GM18868 (cell line): Measurements from ENCODE around the gene CORO1C.

Experiments
- ATAC-seq: cut with Tn5 transposase; IDR thresholded peaks from one replicate; pipeline ENCODE4 v1.9.1; 2021; ENCODE audit warnings: mild to moderate bottlenecking, moderate library complexity; ENCODE audit not compliant: unreplicated experiment

The CORO1C gene

DNA sequence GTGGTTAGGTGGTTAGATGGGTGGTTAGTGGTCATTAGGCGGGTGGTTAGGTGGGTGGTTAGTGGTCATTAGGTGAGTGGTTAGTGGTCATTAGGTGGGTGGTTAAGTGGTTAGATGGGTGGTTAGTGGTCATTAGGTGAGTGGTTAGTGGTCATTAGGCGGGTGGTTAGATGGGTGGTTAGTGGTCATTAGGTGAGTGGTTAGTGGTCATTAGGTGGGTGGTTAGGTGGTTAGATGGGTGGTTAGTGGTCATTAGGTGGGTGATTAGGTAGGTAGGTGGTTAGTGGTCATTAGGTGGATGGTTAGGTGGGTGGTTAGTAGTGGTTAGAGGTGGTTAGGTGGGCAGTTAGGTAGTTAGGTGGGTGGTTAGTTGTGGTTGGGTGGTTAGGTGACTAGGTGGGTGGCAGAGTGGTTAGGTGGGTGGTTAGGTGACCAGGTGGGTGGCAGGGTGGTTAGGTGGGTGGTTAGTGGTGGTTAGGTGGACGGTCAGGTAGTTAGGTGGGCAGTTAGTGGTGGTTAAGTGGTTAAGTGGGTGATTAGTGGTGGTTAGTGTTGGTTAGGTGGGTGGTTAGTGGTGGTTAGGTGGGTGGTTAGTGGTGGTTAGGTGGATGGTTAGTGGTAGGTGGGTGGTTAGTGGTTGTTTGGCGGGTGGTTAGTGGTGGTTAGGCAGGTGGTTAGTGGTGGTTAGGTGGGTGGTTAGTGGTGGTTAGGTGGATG, 125.5 kb downstream of the CORO1C start:
- ATAC-seq = no peak

DNA sequence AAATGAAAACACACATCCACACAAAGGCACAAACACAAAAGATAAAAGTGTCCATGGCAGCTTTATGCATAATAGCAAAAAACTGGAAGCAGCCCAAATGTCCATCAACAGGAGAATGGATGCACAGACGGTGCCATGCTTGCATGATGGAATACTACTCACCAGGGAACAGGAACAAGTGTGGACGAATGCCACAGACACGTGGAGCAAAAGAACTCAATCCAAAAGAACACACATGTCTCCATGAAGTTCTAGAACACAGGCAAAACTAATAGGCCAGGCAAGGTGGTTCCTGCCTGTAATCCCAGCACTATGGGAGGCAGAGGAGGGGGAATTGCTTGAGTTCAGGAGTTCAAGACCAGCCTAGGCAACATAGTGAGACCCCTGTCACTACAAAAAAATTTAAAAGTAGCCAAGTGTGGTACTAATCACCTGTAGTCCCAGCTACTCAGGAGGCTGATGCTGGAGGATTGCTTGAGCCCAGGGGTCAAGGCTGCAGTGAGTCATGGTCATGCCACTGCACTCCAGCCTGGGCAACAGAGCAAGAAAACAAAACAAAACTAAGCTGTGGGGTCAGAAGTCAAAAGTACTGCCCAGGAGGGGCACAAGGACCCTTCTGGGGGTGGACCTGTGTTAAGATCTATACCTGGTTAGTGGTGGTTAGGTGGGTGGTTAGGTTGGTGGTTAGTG, 126.2 kb downstream of the CORO1C start:
- ATAC-seq = no peak

GRCh38 chr12:108604208-108604941, 126.9 kb downstream of the CORO1C start:
- ATAC-seq = no peak

GRCh38 chr12:108603743-108604142, 127.6 kb downstream of the CORO1C start:
- no peak for ATAC-seq

GRCh38 chr12:108602976-108603704, 128.2 kb downstream of the CORO1C start:
- no peak for ATAC-seq

DNA sequence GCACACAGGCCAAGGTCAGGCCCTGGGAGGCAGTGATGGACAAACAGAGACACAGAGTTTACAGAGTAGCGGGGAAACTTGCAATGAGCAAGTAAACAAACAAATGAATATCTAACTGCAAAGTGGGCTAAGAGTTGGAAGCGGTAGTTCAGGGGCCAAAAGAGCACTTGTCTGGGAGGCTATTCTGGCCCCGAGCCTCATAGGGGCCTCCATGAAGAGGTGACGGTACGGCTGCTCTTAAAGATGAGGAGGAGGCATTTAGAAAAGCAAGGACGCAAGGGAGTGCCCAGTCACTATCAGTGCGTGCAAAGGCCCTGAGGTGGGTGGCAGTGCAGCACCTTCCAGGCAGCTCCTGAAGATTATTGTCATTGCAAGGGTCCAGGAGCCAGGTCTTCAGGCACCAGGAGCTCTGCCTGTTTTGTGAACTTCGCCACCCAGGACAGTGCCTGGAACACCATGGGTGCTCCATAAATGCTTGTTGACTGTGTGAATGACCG, 129.1 kb downstream of the CORO1C start:
- ATAC-seq = no peak

DNA sequence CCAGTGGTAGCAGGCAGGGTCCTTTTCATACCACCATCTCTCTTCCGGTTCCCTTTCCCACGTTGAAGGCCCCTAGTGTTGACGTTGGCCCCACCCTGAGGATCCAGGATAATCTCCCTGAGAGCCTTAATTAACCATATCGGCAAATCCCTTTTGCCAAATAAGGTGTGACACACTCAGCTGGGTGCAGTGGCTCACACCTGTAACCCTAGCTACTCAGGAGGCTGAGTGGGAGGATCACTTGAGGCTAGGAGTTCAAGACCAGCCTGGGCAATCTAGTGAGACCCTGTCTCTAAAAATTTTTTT, 130.7 kb downstream of the CORO1C start:
- ATAC-seq = no peak

DNA sequence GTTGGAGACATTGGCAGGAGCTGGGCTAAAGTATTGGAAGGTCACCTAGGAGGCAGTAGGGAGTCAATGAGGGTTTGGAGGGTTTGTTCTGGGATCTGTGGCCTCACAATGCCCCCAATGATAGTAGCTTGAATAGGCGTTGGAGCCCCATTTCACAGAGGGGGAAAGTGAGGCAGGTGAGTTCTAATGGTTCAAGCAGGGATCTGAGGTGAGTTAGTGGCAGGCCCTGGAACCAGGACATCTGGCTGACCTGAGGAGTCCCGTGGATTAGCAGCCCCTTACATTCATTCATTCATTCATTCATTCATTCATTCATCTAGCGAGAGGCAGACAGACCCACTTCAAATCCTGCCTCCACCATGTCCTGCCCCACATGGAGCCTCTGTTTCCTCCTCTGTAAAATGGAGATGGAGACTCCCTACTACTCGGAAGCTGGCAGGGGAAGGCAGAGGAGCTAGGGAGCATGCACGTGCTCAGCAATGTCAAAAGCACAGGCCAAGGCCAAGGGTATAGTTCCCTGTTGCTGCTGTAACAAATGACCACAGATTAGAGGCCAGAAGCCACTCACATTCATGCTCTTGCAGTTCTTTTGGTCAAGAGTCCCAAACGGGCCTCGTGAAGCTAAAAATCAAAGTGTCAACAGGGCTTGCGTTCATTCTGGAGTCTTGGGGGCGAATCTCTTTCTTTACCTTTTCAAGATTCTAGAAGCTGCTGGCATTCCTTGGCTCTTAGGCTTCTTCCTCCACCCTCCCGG, 131.2 kb downstream of the CORO1C start:
- no peak for ATAC-seq

DNA sequence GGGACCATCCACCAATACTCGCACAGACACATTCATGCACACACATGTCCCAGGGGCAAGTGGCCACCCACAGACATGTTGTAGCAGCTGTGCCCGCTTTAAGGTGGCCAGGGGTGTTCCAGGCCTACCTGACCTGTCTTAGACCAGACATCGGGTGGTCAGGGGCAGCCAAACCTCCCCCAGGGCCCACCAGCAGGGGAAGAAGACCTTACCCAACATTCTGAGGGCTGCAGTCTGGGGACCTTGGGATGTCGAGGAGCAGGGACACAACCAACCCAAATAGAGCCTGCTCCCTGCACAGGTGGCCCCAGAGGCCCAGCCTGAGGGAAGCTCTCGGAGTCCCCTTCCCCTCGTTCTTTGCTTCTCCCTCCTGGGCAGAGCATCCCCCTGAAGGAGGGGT, 131.8 kb downstream of the CORO1C start:
- no peak for ATAC-seq

DNA sequence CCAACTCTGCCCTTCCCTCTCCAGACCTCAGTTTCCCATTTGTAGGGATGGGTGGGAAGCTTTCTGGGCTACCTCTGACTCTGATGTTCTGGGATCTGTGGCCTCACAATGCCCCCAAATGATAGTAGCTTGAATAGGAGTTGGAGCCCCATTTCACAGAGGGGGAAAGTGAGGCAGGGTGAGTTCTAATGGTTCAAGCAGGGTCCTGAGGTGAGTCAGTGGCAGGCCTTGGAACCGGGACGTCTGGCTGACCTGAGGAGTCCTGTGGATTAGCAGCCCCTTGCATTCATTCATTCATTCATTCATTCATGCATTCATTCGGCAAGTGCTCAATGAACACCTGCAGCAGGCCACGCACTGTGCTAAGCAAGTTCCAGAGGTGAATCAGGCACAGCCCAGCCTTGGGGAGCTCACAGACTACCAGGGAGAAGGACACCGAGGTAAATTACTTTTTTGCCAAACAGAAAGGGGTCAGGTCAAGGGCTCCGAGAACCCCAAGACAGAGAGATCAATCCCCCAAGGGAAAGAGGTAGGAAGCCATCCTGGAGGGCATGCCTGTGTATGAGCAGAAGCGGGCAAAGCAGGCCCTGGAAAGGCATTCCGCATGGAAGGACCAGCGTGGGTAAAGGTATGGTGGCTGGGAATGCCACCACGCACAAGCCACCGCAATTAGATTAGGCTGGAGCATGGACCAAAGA, 132.6 kb downstream of the CORO1C start:
- ATAC-seq = no peak

DNA sequence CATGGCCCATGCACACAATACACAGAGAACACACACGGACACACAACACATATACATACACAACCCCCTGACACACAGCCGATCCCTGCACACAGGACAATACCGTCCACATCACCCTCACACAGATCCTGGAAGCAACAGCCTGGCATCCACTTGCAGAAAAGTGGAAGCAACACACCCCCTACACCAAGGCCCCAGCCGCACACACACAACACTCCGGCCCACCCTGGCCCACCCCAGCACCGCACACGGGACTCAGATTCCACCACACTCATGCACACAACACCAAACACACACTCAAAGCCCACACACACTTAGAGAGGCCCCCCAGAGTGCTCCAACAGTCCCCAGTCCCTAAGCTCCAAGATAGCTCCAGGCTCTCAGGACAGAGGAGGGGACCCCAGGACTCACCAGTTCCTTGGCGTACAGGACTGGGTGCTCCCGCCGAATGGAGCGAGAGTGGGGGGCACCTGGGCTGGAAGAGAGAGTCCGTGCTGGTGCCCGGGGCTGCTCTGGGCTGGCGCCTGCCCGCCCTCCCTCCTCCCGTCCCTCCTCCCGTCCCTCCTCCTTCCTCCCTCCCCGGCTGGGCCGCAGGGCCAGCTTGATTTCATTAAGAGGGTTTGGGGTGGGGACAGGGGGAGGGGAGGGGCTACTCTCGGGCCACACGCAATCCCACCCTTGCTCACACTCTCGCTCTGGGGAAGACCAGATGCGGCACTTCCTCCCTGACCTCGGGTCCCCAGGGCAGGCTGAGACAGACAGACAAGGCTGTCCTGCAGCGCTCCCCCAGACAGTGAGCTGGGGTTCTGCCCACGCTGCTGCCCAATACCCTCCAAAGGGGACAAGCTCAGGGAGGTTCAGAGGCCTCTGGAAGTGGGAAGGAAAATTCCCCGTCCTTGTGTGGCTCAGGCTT, 133.5 kb downstream of the CORO1C start, which contains the start of gene TMEM119:
Gene TMEM119 (minus strand): TSS at position 526 of the 913 bp plus-strand sequence. CDS start 5,701 bp downstream, outside the sequence.
- ATAC-seq = no peak

- ATAC-seq = no peak
These were observed 134.3 kb downstream of the CORO1C start for GRCh38 chr12:108596854-108597558.

DNA sequence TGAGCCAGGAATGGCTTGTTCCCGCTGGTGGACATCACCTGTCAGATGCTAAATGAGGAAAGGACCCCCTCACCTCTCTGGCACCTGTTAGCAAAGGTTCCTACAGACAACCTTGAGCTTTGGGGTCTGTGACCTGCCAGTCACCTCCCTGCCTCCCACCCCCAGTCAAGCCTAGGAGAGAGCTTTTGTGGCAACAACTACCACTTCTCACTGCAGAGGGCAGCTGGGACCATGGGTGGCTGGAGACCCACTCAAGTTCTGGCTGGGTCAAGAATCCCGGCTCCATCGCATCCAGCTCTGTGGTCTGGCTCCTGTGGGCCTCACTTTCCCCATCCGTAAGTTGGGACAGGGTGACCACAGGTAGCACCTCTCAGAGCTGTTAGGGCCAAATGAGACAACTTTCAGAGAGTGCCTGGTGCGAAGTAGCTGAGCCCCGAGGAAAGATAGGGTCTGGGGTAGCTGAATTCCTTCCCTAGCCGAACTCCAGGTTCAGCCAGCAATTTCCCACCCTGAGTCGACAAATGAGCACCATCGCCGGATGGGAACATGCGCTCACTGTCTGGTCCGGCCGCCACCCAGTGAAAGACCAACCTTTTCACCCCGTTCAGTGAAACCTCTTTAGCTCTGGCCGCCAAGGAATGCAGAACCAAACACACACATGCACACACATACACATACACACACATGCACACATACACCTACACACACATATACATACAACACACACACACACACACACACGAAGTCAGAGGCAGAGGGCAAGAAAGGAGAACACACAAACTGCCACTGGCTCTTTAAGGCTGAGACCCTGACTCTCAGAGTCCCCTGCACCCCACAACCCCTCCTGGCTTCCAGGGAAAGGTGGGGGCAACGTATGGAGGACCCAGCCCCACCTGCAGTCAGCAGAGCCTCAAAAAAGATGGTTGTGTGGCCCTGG, 135.3 kb downstream of the CORO1C start:
- ATAC-seq = no peak
